ENCODE results near the gene GPR107.

Gene GPR107

GRCh38 chr9:130100681-130101080, 47.0 kb downstream of the GPR107 start:
- TF ChIP-seq, protein P1, sequence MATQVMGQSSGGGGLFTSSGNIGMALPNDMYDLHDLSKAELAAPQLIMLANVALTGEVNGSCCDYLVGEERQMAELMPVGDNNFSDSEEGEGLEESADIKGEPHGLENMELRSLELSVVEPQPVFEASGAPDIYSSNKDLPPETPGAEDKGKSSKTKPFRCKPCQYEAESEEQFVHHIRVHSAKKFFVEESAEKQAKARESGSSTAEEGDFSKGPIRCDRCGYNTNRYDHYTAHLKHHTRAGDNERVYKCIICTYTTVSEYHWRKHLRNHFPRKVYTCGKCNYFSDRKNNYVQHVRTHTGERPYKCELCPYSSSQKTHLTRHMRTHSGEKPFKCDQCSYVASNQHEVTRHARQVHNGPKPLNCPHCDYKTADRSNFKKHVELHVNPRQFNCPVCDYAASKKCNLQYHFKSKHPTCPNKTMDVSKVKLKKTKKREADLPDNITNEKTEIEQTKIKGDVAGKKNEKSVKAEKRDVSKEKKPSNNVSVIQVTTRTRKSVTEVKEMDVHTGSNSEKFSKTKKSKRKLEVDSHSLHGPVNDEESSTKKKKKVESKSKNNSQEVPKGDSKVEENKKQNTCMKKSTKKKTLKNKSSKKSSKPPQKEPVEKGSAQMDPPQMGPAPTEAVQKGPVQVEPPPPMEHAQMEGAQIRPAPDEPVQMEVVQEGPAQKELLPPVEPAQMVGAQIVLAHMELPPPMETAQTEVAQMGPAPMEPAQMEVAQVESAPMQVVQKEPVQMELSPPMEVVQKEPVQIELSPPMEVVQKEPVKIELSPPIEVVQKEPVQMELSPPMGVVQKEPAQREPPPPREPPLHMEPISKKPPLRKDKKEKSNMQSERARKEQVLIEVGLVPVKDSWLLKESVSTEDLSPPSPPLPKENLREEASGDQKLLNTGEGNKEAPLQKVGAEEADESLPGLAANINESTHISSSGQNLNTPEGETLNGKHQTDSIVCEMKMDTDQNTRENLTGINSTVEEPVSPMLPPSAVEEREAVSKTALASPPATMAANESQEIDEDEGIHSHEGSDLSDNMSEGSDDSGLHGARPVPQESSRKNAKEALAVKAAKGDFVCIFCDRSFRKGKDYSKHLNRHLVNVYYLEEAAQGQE (IDR thresholded peaks at IDR 0.05; ENCODE audit: low read depth) = no peak
- no peak for TF ChIP-seq EGR1 (IDR thresholded peaks at IDR 0.05)
- no peak for TF ChIP-seq USF1 (IDR thresholded peaks at IDR 0.05)
- no peak for TF ChIP-seq TAF1 (IDR thresholded peaks at IDR 0.05; ENCODE audit: low read depth)
- TF ChIP-seq TCF12 (IDR thresholded peaks at IDR 0.05; ENCODE audit: low read depth) = no peak
- TF ChIP-seq, protein P2, sequence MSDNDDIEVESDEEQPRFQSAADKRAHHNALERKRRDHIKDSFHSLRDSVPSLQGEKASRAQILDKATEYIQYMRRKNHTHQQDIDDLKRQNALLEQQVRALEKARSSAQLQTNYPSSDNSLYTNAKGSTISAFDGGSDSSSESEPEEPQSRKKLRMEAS (IDR thresholded peaks at IDR 0.05) = no peak
- no peak for TF ChIP-seq EP300 (IDR thresholded peaks at IDR 0.05; ENCODE audit: borderline replicate concordance)
- no peak for TF ChIP-seq ZBTB7A (IDR thresholded peaks at IDR 0.05; ENCODE audit: low read depth)
- no peak for TF ChIP-seq FOXM1 (IDR thresholded peaks at IDR 0.05; ENCODE audit: borderline replicate concordance, low read depth)

- no peak for TF ChIP-seq USF1 (IDR thresholded peaks at IDR 0.05)
- TF ChIP-seq, protein P1 (IDR thresholded peaks at IDR 0.05; ENCODE audit: low read depth) = no peak
- no peak for TF ChIP-seq RAD21 (IDR thresholded peaks at IDR 0.05; ENCODE audit: low read depth)
- no peak for TF ChIP-seq TCF12 (IDR thresholded peaks at IDR 0.05; ENCODE audit: low read depth)
- TF ChIP-seq EP300 (IDR thresholded peaks at IDR 0.05; ENCODE audit: borderline replicate concordance) = no peak
- no peak for TF ChIP-seq YY1 (IDR thresholded peaks at IDR 0.05; ENCODE audit: low read depth)
- TF ChIP-seq, protein P2 (IDR thresholded peaks at IDR 0.05) = no peak
- no peak for TF ChIP-seq CEBPB (IDR thresholded peaks at IDR 0.05)
- no peak for TF ChIP-seq TEAD4 (IDR thresholded peaks at IDR 0.05)
Measured at GRCh38 chr9:130101915-130102314, 48.2 kb downstream of the GPR107 start.

DNA sequence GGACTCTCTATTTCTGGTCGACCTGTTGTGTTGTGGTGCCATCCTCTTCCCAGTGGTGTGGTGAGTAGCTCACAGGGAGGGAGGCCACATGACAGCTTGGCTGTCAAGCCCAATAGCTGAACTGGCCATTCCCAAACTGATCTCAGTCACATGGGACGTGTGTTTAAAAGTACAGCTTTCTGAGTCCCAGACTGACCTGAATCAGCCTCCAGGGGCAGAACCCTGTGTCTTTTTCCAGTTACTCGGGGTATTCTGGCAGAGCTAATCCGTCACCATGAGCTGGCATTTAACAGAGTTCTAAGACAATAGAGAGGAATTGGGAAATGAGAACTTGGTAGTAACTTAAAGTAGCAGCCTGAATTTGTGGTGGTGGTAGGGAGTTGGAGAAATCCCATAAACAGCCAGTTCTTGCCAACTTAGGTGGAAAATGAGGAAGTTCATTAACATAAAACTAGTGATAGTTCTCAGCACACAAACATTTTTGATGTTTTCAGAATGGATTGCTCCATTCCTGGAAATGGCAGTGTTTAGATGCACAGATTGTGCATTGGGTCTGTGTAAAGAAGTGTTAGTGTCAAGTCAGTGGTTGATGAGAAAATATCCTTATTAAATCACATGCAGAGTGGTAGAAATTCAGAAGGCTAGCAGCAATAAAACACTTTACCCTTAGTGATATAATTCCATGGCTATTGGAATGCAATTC, 50.9 kb downstream of the GPR107 start:
- TF ChIP-seq USF1 (IDR thresholded peaks at IDR 0.05) (no peak), EP300 (IDR thresholded peaks at IDR 0.05; ENCODE audit: borderline replicate concordance) (no peak), ZBTB7A (IDR thresholded peaks at IDR 0.05; ENCODE audit: low read depth) (no peak), CREB1 (IDR thresholded peaks at IDR 0.05; ENCODE audit: low read depth) (no peak), TEAD4 (IDR thresholded peaks at IDR 0.05) (no peak), NFIC (IDR thresholded peaks at IDR 0.05) (no peak), CEBPB (IDR thresholded peaks at IDR 0.05) (no peak), YY1 (IDR thresholded peaks at IDR 0.05; ENCODE audit: low read depth) (no peak), FOXM1 (IDR thresholded peaks at IDR 0.05; ENCODE audit: borderline replicate concordance, low read depth) (no peak), EGR1 (IDR thresholded peaks at IDR 0.05) (no peak), TCF12 (IDR thresholded peaks at IDR 0.05; ENCODE audit: low read depth) (no peak), TAF1 (IDR thresholded peaks at IDR 0.05; ENCODE audit: low read depth) (no peak), RAD21 (IDR thresholded peaks at IDR 0.05; ENCODE audit: low read depth) (no peak)
- TF ChIP-seq, protein P1 (IDR thresholded peaks at IDR 0.05; ENCODE audit: low read depth) = no peak
- TF ChIP-seq, protein P2 (IDR thresholded peaks at IDR 0.05) = no peak

DNA sequence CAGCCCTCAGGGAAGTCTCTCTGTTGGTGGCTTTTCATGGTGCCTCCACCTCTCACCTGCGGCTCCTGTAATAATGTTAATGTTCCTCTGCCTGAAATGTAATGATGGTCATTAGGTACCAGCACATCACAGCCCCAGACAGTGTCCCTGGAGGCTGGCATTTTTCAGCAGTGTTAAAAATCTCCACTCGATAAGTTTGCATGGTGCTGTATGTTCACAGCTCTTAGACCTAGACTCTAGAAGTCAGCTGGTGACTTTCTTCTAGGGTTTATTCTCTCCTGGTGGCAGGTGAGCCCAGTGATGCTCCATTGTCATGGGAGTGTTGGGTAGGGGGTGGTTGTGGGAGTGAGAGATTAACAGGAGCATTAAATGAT, 53.1 kb downstream of the GPR107 start:
- TF ChIP-seq ZBTB7A (IDR thresholded peaks at IDR 0.05; ENCODE audit: low read depth) (no peak), USF1 (IDR thresholded peaks at IDR 0.05) (no peak), EGR1 (IDR thresholded peaks at IDR 0.05) (no peak), NFIC (IDR thresholded peaks at IDR 0.05) (no peak), FOXM1 (IDR thresholded peaks at IDR 0.05; ENCODE audit: borderline replicate concordance, low read depth) (no peak), CEBPB (IDR thresholded peaks at IDR 0.05) (no peak), TCF12 (IDR thresholded peaks at IDR 0.05; ENCODE audit: low read depth) (no peak), YY1 (IDR thresholded peaks at IDR 0.05; ENCODE audit: low read depth) (no peak), TAF1 (IDR thresholded peaks at IDR 0.05; ENCODE audit: low read depth) (no peak), TEAD4 (IDR thresholded peaks at IDR 0.05) (no peak), EP300 (IDR thresholded peaks at IDR 0.05; ENCODE audit: borderline replicate concordance) (no peak), CREB1 (IDR thresholded peaks at IDR 0.05; ENCODE audit: low read depth) (no peak)
